Prostate gland (tissue), 2 donors: ENCODE data around the gene KLHL25. TPM values are rescaled to one million over a fixed set of nuclear protein-coding genes. Genes with fewer than 3 reads are reported as not detected.

ENCODE experiments used
- DNase-seq: peaks from one replicate; pipeline ENCODE4 v3.0.0-alpha.2; 2019; ENCODE audit warnings: low spot score
- H3K27ac ChIP-seq, 2 donors: fragments of 200-600 bp; sonication (generic); 2 replicates each; pipeline ENCODE4 v1.5.1; 2017 to 2019
- H3K27me3 ChIP-seq: fragments of 200-600 bp; sonication (generic); replicated peaks from 2 replicates; pipeline ENCODE4 v1.5.1; 2019; ENCODE audit not compliant: insufficient read depth
- H3K36me3 ChIP-seq, 2 donors: fragments of 200-600 bp; sonication (generic); 1 replicate in 1 of 2; 2 replicates in 1 of 2; pipeline versions ENCODE4 v1.5.1 to v1.8.1; 2017 to 2019
- H3K4me1 ChIP-seq: fragments of 200-600 bp; sonication (generic); replicated peaks from 2 replicates; pipeline ENCODE4 v1.5.1; 2019
- H3K4me3 ChIP-seq, 2 donors: fragments of 200-600 bp; sonication (generic); 2 replicates each; pipeline ENCODE4 v1.5.1; 2017 to 2019
- H3K9me3 ChIP-seq: fragments of 200-600 bp; sonication (generic); 2 replicates; pipeline ENCODE4 v1.5.1; 2017
- CTCF ChIP-seq, 4 experiments: fragments of 200-600 bp in 2 of 4; fragments of 450-650 bp in 2 of 4; sonication (generic) in 2 of 4; IDR thresholded peaks; 1 replicate in 3 of 4; 2 replicates in 1 of 4; pipeline ENCODE4 v1.5.1; 2016 to 2019; ENCODE audit warnings: antibody characterized with exemption in 4 of 4, mild to moderate bottlenecking in 2 of 4, moderate library complexity in 2 of 4
- POLR2A ChIP-seq: fragments of 450-650 bp; IDR thresholded peaks from one replicate; pipeline ENCODE4 v1.6.1; 2016; ENCODE audit warnings: antibody characterized with exemption, mild to moderate bottlenecking
- POLR2AphosphoS5 ChIP-seq: sonication (generic); formaldehyde crosslinking; IDR thresholded peaks from one replicate; pipeline ENCODE4 v1.6.1; 2017; ENCODE audit warnings: antibody characterized with exemption
- WGBS: methylation state at CpG from one replicate; pipeline ENCODE4 v1.1.5; 2018; 5-methylcytosine and 5-hydroxymethylcytosine counted together
- intact Hi-C: fragments of 100-400 bp; cut with DNase I; formaldehyde crosslinking; loops from one replicate; pipeline ENCODE4 v1.14.2; 2022
- total RNA-seq, 2 donors: library from RNA; depleted of rRNA; stranded (reverse); fragments of >200 nt; gene quantifications; one replicate each; pipeline ENCODE4 v1.1.0, GENCODE V29; 2016

KLHL25 gene
- total RNA-seq, 2 donors from 2014 or later = 5.1 to 30.8 TPM

GRCh38 chr15:85722374-85723152 lies 72.2 kb downstream of the KLHL25 start:
- no peak for TF ChIP-seq POLR2A
- Histone ChIP-seq H3K27me3 (no peaks in the 10 kb centered on the region), H3K27ac (no peak overlapping the region), H3K9me3 (no peaks in the 10 kb centered on the region), H3K36me3 (peaks cover 0 to 12% of the 10 kb centered on the region in 2 donors), H3K4me3 (no peak overlapping the region), H3K4me1 (no peaks in the 10 kb centered on the region)
- intact Hi-C loops = loop anchor here (5.0 to 10.0 kb wide), 2 partner anchors 230 to 428 kb away; no protein-coding TSS in a partner anchor
- WGBS = 74% methylated on average over 1 of the region's 1 CpG
- DNase-seq = no peak

- Histone ChIP-seq H3K27ac (no peak overlapping the region), H3K36me3 (peaks cover 0 to 12% of the 10 kb centered on the region in 2 donors), H3K4me1 (no peaks in the 10 kb centered on the region), H3K4me3 (no peak overlapping the region), H3K9me3 (no peaks in the 10 kb centered on the region), H3K27me3 (no peaks in the 10 kb centered on the region)
- WGBS = 94% methylated on average over 4 of the region's 4 CpGs
- DNase-seq = no peak
- intact Hi-C loops = no loop called here
- TF ChIP-seq CTCF (IDR thresholded peaks at IDR 0.05) (no peak), POLR2A (no peak), POLR2AphosphoS5 (no peak)
These were observed 75.7 kb downstream of the KLHL25 start for GRCh38 chr15:85718981-85719380.

GRCh38 chr15:85718271-85718971 lies 76.3 kb downstream of the KLHL25 start:
- H3K4me1 ChIP-seq = no peaks in the 10 kb centered on the region
- 87% methylated on average over 12 of the region's 12 CpGs for WGBS
- no peak overlapping the region for H3K27ac ChIP-seq
- H3K9me3 ChIP-seq = no peaks in the 10 kb centered on the region
- TF ChIP-seq POLR2A = no peak
- no peak for TF ChIP-seq CTCF (IDR thresholded peaks at IDR 0.05)
- TF ChIP-seq POLR2AphosphoS5 = no peak
- H3K27me3 ChIP-seq = no peaks in the 10 kb centered on the region
- no peak overlapping the region for H3K4me3 ChIP-seq
- intact Hi-C loops = no loop called here
- no peak for DNase-seq
- H3K36me3 ChIP-seq = peaks cover 0 to 12% of the 10 kb centered on the region in 2 donors

GRCh38 chr15:85717212-85717611 lies 77.5 kb downstream of the KLHL25 start:
- Histone ChIP-seq H3K27me3 (no peaks in the 10 kb centered on the region), H3K4me1 (no peaks in the 10 kb centered on the region), H3K36me3 (peaks cover 0 to 11% of the 10 kb centered on the region in 2 donors), H3K4me3 (no peak overlapping the region), H3K27ac (no peak overlapping the region), H3K9me3 (no peaks in the 10 kb centered on the region)
- WGBS = 90% methylated on average over 2 of the region's 2 CpGs
- TF ChIP-seq POLR2AphosphoS5 = no peak
- no peak for TF ChIP-seq CTCF (IDR thresholded peaks at IDR 0.05)
- TF ChIP-seq POLR2A = no peak
- no peak for DNase-seq
- intact Hi-C loops = no loop called here

GRCh38 chr15:85716261-85716660 lies 78.5 kb downstream of the KLHL25 start:
- H3K36me3 ChIP-seq = peaks cover 0 to 9% of the 10 kb centered on the region in 2 donors
- H3K27ac ChIP-seq = no peak overlapping the region
- H3K27me3 ChIP-seq = no peaks in the 10 kb centered on the region
- no peaks in the 10 kb centered on the region for H3K9me3 ChIP-seq
- 73% methylated on average over 3 of the region's 3 CpGs for WGBS
- DNase-seq = no peak
- TF ChIP-seq POLR2A (no peak), CTCF (IDR thresholded peaks at IDR 0.05) (no peak), POLR2AphosphoS5 (no peak)
- intact Hi-C loops = no loop called here
- no peaks in the 10 kb centered on the region for H3K4me1 ChIP-seq
- H3K4me3 ChIP-seq = no peak overlapping the region
